Measurements from ENCODE around the gene TSPAN17.

Gene TSPAN17

DNA sequence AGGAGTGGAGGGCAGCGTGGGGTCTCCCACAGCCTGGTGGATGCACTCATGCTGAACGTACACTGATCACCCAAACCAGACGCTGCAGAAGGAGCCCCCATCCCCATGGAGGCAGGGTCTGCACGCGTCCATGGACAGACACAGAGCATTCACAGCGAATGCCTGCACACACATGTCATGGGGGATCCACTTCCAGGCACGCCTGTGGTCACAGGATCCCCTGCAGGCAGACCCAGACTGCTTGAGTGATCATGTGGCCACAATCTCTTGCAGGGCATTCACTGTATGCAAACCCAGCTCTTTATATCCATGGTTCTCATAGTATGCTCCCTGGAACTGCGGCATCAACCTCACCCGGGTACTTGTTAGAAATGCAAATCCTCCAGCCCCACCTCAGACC, 22.3 kb upstream of the TSPAN17 start:
- Histone ChIP-seq H3K4me1 (ENCODE audit: control insufficient read depth, low read depth, low read length) (no peaks in the 10 kb centered on the region), H2BK15ac (replicated peaks; ENCODE audit: low read depth) (no peak overlapping the region), H3K27me3 (ENCODE audit: insufficient read depth, low read length, poor library complexity) (peaks cover 4% of the 10 kb centered on the region), H3K56ac (ENCODE audit: low read length) (no peak overlapping the region), H3K27ac (ENCODE audit: low read depth, low read length) (no peak overlapping the region), H3K79me2 (ENCODE audit: control insufficient read depth, insufficient read depth, low read length) (no peaks in the 10 kb centered on the region), H2BK5ac (ENCODE audit: low read length) (no peak overlapping the region), H3K9ac (ENCODE audit: low read length) (no peak overlapping the region), H3K79me1 (ENCODE audit: low read length) (no peaks in the 10 kb centered on the region), H2BK120ac (ENCODE audit: low read depth, low read length) (no peak overlapping the region), H3K4me2 (ENCODE audit: low read length) (no peak overlapping the region), H3K4ac (ENCODE audit: low read depth, low read length) (no peak overlapping the region), H2AK5ac (ENCODE audit: low read length) (no peak overlapping the region), H3K4me3 (ENCODE audit: low read length) (no peak overlapping the region), H3K36me3 (ENCODE audit: control insufficient read depth, insufficient read depth, low read length) (no peaks in the 10 kb centered on the region), H4K8ac (ENCODE audit: low read depth, low read length) (no peak overlapping the region), H4K5ac (ENCODE audit: low read length) (no peak overlapping the region), H3K23ac (ENCODE audit: low read length) (no peak overlapping the region), H3K18ac (ENCODE audit: low read length) (no peak overlapping the region)
- DNase-seq, result no peak
- no CpG with 5 or more reads among the region's 9 CpGs for WGBS (ENCODE audit: extremely low coverage, insufficient coverage, low lambda C conversion rate)

DNA sequence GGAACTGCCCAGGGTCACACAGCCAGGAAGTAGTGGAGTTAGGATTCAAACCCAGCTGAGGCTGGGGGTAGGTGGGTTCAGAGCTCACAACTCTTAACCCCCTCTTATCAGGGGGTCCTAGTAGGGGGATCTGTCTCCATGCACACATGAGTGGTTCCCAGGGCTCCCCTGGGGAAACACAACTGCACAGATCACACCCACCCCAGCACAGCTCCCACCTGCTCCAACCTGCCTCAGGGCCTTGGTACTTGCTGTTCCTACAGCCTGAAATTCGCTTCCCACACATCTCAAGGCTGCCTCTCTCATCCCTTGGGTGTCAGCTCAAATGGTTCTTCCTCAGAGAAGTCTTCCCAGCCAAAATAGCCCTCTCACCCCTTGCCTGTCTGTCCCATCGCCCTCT, 21.8 kb upstream of the TSPAN17 start:
- Histone ChIP-seq H2BK15ac (replicated peaks; ENCODE audit: low read depth) (no peak overlapping the region), H3K23ac (ENCODE audit: low read length) (no peak overlapping the region), H3K79me1 (ENCODE audit: low read length) (no peaks in the 10 kb centered on the region), H2BK5ac (ENCODE audit: low read length) (no peak overlapping the region), H2BK120ac (ENCODE audit: low read depth, low read length) (no peak overlapping the region), H4K5ac (ENCODE audit: low read length) (no peak overlapping the region), H3K18ac (ENCODE audit: low read length) (no peak overlapping the region), H4K8ac (ENCODE audit: low read depth, low read length) (no peak overlapping the region), H3K4me3 (ENCODE audit: low read length) (no peak overlapping the region), H3K27ac (ENCODE audit: low read depth, low read length) (no peak overlapping the region), H3K4ac (ENCODE audit: low read depth, low read length) (no peak overlapping the region), H3K79me2 (ENCODE audit: control insufficient read depth, insufficient read depth, low read length) (no peaks in the 10 kb centered on the region), H3K56ac (ENCODE audit: low read length) (no peak overlapping the region), H3K4me2 (ENCODE audit: low read length) (no peak overlapping the region), H3K27me3 (ENCODE audit: insufficient read depth, low read length, poor library complexity) (peaks cover 2% of the 10 kb centered on the region), H3K36me3 (ENCODE audit: control insufficient read depth, insufficient read depth, low read length) (no peaks in the 10 kb centered on the region), H3K9ac (ENCODE audit: low read length) (no peak overlapping the region), H2AK5ac (ENCODE audit: low read length) (no peak overlapping the region), H3K4me1 (ENCODE audit: control insufficient read depth, low read depth, low read length) (no peaks in the 10 kb centered on the region)
- no peak for DNase-seq
- no CpG with 5 or more reads among the region's 2 CpGs for WGBS (ENCODE audit: extremely low coverage, insufficient coverage, low lambda C conversion rate)

DNA sequence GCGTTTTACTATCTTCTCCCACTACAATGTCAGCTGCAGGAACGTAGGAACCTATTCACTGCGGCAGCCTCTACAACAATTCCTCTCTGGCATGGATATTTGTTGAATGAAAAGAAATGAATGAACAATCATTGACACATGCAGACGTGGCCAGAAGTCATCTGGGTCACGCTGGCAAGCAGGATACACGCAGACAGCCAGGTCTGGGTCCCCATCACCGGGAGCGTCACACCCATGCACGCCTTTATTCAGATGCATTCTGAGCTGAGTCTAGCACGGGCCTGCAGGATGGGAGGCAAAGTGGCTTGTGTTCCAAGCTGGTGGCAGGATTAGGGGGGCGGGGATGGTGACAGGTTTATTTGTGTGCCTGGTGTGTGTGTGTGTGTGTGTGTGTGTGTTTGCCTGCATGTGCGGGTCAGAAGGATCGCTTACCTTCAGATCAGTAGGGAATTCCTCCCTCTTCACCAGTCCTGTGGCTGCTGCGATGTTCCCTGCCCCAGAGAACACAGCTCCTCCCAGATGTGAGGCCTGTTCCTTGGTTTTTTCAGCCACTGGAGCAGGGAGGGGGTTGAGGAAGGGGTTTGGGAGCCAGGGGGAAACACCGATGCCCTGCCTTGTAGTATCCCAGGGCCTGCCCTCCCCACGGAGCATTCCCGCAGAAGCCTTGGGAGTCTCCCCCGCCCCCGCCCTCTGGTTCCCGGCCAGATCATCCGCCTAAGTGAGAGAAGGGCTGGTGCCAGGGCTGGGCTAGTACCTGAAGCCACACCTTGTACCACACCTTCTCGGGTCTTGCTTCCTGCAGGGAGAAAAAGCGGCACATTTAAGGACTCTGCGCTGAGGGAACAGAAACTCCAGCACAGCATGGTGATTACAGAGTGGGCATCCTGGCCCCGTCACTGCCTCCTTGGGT, 21.1 kb upstream of the TSPAN17 start:
- Histone ChIP-seq H4K5ac (ENCODE audit: low read length) (no peak overlapping the region), H3K4me2 (ENCODE audit: low read length) (no peak overlapping the region), H3K18ac (ENCODE audit: low read length) (no peak overlapping the region), H3K27ac (ENCODE audit: low read depth, low read length) (no peak overlapping the region), H3K9ac (ENCODE audit: low read length) (no peak overlapping the region), H3K4me1 (ENCODE audit: control insufficient read depth, low read depth, low read length) (peaks cover 3% of the 10 kb centered on the region), H3K79me2 (ENCODE audit: control insufficient read depth, insufficient read depth, low read length) (no peaks in the 10 kb centered on the region), H2BK5ac (ENCODE audit: low read length) (no peak overlapping the region), H3K4ac (ENCODE audit: low read depth, low read length) (no peak overlapping the region), H4K8ac (ENCODE audit: low read depth, low read length) (no peak overlapping the region), H2BK15ac (replicated peaks; ENCODE audit: low read depth) (no peak overlapping the region), H3K56ac (ENCODE audit: low read length) (no peak overlapping the region), H2AK5ac (ENCODE audit: low read length) (no peak overlapping the region), H3K23ac (ENCODE audit: low read length) (no peak overlapping the region), H3K79me1 (ENCODE audit: low read length) (no peaks in the 10 kb centered on the region), H3K27me3 (ENCODE audit: insufficient read depth, low read length, poor library complexity) (peaks cover 5% of the 10 kb centered on the region), H3K36me3 (ENCODE audit: control insufficient read depth, insufficient read depth, low read length) (no peaks in the 10 kb centered on the region), H3K4me3 (ENCODE audit: low read length) (no peak overlapping the region), H2BK120ac (ENCODE audit: low read depth, low read length) (no peak overlapping the region)
- no CpG with 5 or more reads among the region's 25 CpGs for WGBS (ENCODE audit: extremely low coverage, insufficient coverage, low lambda C conversion rate)
- no peak for DNase-seq

DNA sequence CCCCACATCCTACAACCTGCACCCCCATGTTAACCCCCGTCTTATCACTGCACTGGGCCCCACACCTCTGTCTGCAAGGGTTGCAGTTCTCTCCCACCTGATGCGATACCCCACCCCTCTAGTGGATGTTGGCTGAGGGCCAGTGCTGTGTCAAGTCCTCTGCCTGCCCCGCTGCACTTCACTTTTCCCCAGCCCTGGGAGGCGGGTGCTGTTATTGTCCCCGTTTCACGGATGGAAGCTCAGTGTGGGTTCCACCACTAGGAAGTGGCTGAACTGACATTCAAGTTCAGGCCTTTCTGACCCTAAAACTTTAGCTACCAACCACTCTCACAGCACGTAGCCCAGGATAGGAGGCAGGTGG, 20.4 kb upstream of the TSPAN17 start:
- H3K18ac ChIP-seq (ENCODE audit: low read length), result no peak overlapping the region
- no peak overlapping the region for H3K23ac ChIP-seq (ENCODE audit: low read length)
- no peak overlapping the region for H4K8ac ChIP-seq (ENCODE audit: low read depth, low read length)
- WGBS (ENCODE audit: extremely low coverage, insufficient coverage, low lambda C conversion rate), result no CpG with 5 or more reads among the region's 7 CpGs
- no peaks in the 10 kb centered on the region for H3K79me1 ChIP-seq (ENCODE audit: low read length)
- H3K4ac ChIP-seq (ENCODE audit: low read depth, low read length), result no peak overlapping the region
- H3K4me2 ChIP-seq (ENCODE audit: low read length), result no peak overlapping the region
- no peak overlapping the region for H2BK120ac ChIP-seq (ENCODE audit: low read depth, low read length)
- peaks cover 3% of the 10 kb centered on the region for H3K4me1 ChIP-seq (ENCODE audit: control insufficient read depth, low read depth, low read length)
- no peak overlapping the region for H3K56ac ChIP-seq (ENCODE audit: low read length)
- H2AK5ac ChIP-seq (ENCODE audit: low read length), result no peak overlapping the region
- no peaks in the 10 kb centered on the region for H3K79me2 ChIP-seq (ENCODE audit: control insufficient read depth, insufficient read depth, low read length)
- H3K36me3 ChIP-seq (ENCODE audit: control insufficient read depth, insufficient read depth, low read length), result no peaks in the 10 kb centered on the region
- H3K9ac ChIP-seq (ENCODE audit: low read length), result no peak overlapping the region
- H2BK5ac ChIP-seq (ENCODE audit: low read length), result no peak overlapping the region
- H2BK15ac ChIP-seq (replicated peaks; ENCODE audit: low read depth), result no peak overlapping the region
- peaks cover 8% of the 10 kb centered on the region for H3K27me3 ChIP-seq (ENCODE audit: insufficient read depth, low read length, poor library complexity)
- DNase-seq, result no peak
- H3K4me3 ChIP-seq (ENCODE audit: low read length), result no peak overlapping the region
- no peak overlapping the region for H4K5ac ChIP-seq (ENCODE audit: low read length)
- H3K27ac ChIP-seq (ENCODE audit: low read depth, low read length), result no peak overlapping the region

DNA sequence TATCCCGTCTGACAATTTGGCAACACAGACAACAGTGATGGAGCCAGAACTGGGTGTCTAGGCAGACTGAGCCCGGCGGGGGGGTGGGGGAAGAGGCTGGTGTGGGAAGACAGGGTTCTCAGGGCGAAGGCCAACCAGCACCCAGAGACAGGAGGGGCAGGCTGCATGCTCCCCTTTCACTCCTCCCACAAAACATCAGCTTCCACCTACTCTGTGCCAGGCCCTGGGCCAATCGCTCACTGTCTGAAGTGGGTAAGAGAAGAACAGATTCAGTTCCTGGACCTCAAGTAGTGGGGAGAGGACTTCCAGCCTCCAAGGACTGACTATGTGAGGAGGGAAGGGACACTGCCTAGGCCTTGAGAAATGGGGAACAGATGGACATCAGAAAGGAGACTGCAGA, 19.7 kb upstream of the TSPAN17 start:
- H2BK5ac ChIP-seq (ENCODE audit: low read length), result no peak overlapping the region
- no peaks in the 10 kb centered on the region for H3K36me3 ChIP-seq (ENCODE audit: control insufficient read depth, insufficient read depth, low read length)
- H3K4me3 ChIP-seq (ENCODE audit: low read length), result no peak overlapping the region
- H4K5ac ChIP-seq (ENCODE audit: low read length), result no peak overlapping the region
- peaks cover 8% of the 10 kb centered on the region for H3K27me3 ChIP-seq (ENCODE audit: insufficient read depth, low read length, poor library complexity)
- H3K18ac ChIP-seq (ENCODE audit: low read length), result no peak overlapping the region
- no peak for DNase-seq
- no CpG with 5 or more reads among the region's 5 CpGs for WGBS (ENCODE audit: extremely low coverage, insufficient coverage, low lambda C conversion rate)
- H3K4me2 ChIP-seq (ENCODE audit: low read length), result no peak overlapping the region
- H2BK15ac ChIP-seq (replicated peaks; ENCODE audit: low read depth), result no peak overlapping the region
- H3K27ac ChIP-seq (ENCODE audit: low read depth, low read length), result no peak overlapping the region
- no peak overlapping the region for H3K9ac ChIP-seq (ENCODE audit: low read length)
- no peak overlapping the region for H2BK120ac ChIP-seq (ENCODE audit: low read depth, low read length)
- no peaks in the 10 kb centered on the region for H3K79me2 ChIP-seq (ENCODE audit: control insufficient read depth, insufficient read depth, low read length)
- no peaks in the 10 kb centered on the region for H3K79me1 ChIP-seq (ENCODE audit: low read length)
- no peak overlapping the region for H3K56ac ChIP-seq (ENCODE audit: low read length)
- no peak overlapping the region for H3K23ac ChIP-seq (ENCODE audit: low read length)
- no peak overlapping the region for H2AK5ac ChIP-seq (ENCODE audit: low read length)
- no peak overlapping the region for H4K8ac ChIP-seq (ENCODE audit: low read depth, low read length)
- H3K4me1 ChIP-seq (ENCODE audit: control insufficient read depth, low read depth, low read length), result peaks cover 3% of the 10 kb centered on the region
- H3K4ac ChIP-seq (ENCODE audit: low read depth, low read length), result no peak overlapping the region

Measured in mesendoderm (in vitro differentiated cells).